Embryonic facial prominence (tissue), 1 donor: ENCODE data around the gene C20orf204.
"Not testable (repeated sequence)": the region's sequence is repeated elsewhere in the genome, so short reads cannot be mapped to it uniquely, and the experiment has no call there.

Experiments
- DNase-seq: peaks from one replicate; pipeline ENCODE4 v3.0.0-alpha.2; 2016; ENCODE audit errors: extremely low spot score

Gene C20orf204

DNA sequence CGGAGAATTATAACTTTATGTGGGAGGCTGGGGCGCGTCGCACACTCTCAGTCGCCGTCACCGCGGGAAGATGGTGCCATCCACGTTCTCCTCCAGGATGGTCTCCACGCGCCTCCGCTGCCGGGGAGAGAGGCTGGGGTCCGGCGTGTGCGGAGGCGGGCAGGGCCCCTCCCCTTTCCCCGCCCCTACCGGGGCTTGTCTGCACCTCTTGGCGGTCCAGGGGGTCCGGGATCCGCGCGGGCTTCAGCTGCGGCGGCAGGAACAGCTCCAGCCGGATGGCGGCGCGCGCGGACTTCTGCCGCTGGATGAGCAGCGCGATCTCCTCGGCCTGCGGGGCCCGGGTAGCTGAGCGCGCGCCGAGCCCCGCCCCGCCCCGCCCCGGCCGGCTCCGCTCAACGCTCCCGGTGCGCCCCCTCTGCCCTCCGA, 47.4 kb downstream of the C20orf204 start:
- DNase-seq: no peak

DNA sequence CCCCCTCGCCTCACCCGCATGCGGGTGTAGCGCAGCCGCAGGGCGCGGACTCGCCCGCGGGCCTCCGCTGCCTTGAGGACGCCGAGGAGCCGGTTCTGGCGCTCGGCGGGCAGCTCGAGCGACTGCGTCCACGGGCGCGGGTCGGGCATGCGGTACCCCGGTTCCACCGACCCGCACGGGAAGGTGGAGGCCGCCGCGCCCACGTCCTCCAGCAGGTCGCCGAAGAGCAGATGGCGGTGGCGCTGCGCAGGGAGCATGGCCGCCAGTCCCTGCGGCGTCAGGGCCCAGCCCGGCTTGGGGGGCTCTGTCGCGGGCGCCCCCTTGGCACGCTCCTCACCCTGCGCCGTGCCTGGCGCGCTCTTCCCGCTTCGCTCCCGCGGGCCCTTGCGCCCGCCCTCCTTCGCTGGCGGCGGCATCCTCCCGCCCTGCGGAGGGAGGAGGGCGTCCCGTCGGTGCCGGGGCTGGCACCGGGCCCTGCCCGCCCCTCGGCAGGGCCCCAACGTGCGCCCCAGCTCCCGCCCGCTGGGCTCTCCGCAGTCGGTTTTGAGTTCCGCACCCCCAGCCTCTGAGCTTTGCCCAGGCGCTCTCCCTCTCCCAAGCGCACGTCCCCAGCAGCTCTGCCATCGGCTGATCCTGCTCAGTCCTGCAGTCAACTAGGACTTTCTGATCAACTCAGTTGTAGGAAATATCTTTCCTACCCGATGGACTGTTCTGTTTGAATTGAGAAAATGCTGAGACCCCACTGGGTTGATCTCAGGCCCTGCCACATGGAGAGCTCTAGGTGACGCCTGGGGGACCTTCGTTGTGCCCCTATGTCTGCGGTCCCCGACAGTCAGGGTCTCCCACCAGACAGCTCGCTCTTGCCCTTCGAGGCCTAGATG, 48.1 kb downstream of the C20orf204 start, which contains the start of gene LKAAEAR1:
TSS of gene LKAAEAR1 (minus strand) at position 595 of the 881 bp plus-strand sequence. CDS start at position 416, 179 bp downstream.
- no peak for DNase-seq

DNA sequence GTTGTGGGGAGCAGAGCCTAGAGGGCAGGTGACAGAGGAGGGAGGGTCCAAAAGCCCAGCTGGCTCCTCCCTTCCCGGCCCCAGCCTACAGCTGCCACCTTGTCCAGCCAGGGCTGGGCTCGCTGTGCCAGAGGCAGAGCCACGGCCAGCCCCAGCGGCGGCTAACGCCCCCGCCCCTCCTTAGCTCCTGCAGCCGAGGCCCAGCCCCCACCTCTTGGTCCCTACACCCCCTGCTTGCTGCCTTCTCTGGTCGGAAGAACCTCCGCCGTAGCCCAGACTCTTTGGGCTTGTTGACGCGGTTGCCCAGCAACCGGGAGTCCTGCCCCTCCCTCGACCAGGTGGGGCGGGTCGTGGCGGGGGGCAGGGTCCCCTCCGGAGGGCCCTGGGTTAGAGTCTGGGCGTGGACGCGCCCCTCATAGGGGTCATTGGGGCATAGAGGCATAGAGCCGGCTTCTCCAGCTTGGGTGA, 48.7 kb downstream of the C20orf204 start:
- DNase-seq: no peak

DNA sequence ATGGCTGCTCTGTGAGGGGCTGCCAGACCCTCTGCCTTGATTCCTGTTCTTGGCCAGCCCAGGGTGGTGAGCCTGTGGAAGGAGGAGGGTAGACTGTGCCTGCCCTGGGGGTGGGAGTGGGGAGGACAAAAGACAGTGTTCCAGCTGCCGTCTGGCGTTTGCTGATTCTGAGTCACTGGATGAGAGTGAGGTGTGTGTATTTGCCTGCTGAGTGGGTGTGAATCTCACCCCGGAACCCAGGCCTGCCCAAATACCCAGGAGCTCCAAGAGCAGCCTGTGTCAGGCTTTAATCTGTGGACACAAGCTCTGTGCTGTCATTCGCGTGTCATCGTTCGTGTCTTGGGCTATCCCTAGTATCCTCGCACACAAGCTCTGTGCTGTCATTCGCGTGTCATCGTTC, 50.8 kb downstream of the C20orf204 start:
- DNase-seq: no peak

DNA sequence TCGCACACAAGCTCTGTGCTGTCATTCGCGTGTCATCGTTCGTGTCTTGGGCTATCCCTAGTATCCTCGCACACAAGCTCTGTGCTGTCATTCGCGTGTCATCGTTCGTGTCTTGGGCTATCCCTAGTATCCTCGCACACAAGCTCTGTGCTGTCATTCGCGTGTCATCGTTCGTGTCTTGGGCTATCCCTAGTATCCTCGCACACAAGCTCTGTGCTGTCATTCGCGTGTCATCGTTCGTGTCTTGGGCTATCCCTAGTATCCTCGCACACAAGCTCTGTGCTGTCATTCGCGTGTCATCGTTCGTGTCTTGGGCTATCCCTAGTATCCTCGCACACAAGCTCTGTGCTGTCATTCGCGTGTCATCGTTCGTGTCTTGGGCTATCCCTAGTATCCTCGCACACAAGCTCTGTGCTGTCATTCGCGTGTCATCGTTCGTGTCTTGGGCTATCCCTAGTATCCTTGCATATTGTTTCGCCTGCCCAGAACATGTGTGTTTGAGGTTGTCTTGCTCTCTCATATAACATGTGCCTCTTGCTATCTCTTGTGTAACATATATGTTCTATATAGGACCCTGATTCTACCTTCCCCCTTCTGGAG, 51.3 kb downstream of the C20orf204 start:
- DNase-seq: not testable (repeated sequence)

DNA sequence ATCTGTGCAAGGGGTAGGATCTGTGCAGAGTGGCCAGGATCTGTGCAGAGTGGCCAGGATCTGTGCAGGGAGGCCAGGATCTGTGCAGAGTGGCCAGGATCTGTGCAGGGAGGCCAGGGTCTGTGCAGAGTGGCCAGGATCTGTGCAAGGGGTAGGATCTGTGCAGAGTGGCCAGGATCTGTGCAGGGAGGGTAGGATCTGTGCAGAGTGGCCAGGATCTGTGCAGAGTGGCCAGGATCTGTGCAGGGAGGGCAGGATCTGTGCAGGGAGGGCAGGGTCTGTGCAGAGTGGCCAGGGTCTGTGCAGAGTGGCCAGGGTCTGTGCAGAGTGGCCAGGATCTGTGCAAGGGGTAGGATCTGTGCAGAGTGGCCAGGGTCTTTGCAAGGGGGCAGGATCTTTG, 52.6 kb downstream of the C20orf204 start:
- DNase-seq: not testable (repeated sequence)
